Keratinocyte (primary cell): ENCODE measurements around the gene PJA2. TPM values are rescaled to one million over a fixed set of nuclear protein-coding genes. Genes with fewer than 3 reads are reported as not detected.

Source experiments
- DNase-seq: peaks from one replicate; pipeline ENCODE4 v3.0.0-alpha.2; 2011; ENCODE audit warnings: low read depth, missing footprints, low spot score
- FAIRE-seq: peaks from 2 replicates; lab custom pipeline; 2011; peaks lifted over from hg19 to GRCh38; lab: Jason Lieb, UNC
- H2AFZ ChIP-seq: 2 replicates; pipeline ENCODE4 v1.6.0; 2012; ENCODE audit warnings: low read length, control low read depth, inconsistent platforms; ENCODE audit not compliant: control insufficient read depth
- H3K27ac ChIP-seq: 2 replicates; pipeline ENCODE4 v1.5.1; 2011; ENCODE audit warnings: low read length; ENCODE audit not compliant: control insufficient read depth, insufficient read depth
- H3K27me3 ChIP-seq: 3 replicates; pipeline ENCODE4 v1.6.0; 2011; ENCODE audit warnings: low read length; ENCODE audit not compliant: control insufficient read depth, insufficient read depth; ENCODE audit errors: extremely low read depth
- H3K36me3 ChIP-seq, 2 experiments: 2 replicates in 1 of 2; 3 replicates in 1 of 2; pipeline ENCODE4 v1.5.1; 2011; ENCODE audit warnings: low read length in 2 of 2, mild to moderate bottlenecking in 1 of 2; ENCODE audit not compliant: control insufficient read depth in 2 of 2, insufficient read depth in 2 of 2; ENCODE audit errors: extremely low read depth in 1 of 2
- H3K4me1 ChIP-seq: 3 replicates; pipeline ENCODE4 v1.5.1; 2011; ENCODE audit warnings: low read length; ENCODE audit not compliant: control insufficient read depth, insufficient read depth; ENCODE audit errors: extremely low read depth
- H3K4me2 ChIP-seq: 3 replicates; pipeline ENCODE4 v1.6.0; 2011; ENCODE audit warnings: low read depth, low read length; ENCODE audit not compliant: control insufficient read depth, insufficient read depth; ENCODE audit errors: extremely low read depth
- H3K4me3 ChIP-seq, 3 experiments: fragments of 200-600 bp in 1 of 3; sonication (generic) in 1 of 3; 2 replicates in 2 of 3; 3 replicates in 1 of 3; pipeline ENCODE4 v1.5.1; 2011 to 2016; ENCODE audit warnings: low read length in 3 of 3, mild to moderate bottlenecking in 3 of 3, control low read depth in 2 of 3, inconsistent platforms in 1 of 3, low read depth in 1 of 3, mixed read lengths in 1 of 3, mixed run types in 1 of 3, moderate library complexity in 1 of 3; ENCODE audit not compliant: control insufficient read depth in 2 of 3, insufficient read depth in 2 of 3; ENCODE audit errors: extremely low read depth in 1 of 3
- H3K79me2 ChIP-seq: 2 replicates; pipeline ENCODE4 v1.6.0; 2012; ENCODE audit warnings: low read length; ENCODE audit not compliant: control insufficient read depth, insufficient read depth
- H3K9ac ChIP-seq: 3 replicates; pipeline ENCODE4 v1.6.0; 2011; ENCODE audit warnings: low read length; ENCODE audit not compliant: control insufficient read depth, insufficient read depth; ENCODE audit errors: extremely low read depth
- H3K9me1 ChIP-seq: 3 replicates; pipeline ENCODE4 v1.6.0; 2011; ENCODE audit warnings: low read length; ENCODE audit not compliant: control insufficient read depth, insufficient read depth; ENCODE audit errors: extremely low read depth
- H3K9me3 ChIP-seq: 2 replicates; pipeline ENCODE4 v1.5.1; 2012; ENCODE audit warnings: low read depth, low read length; ENCODE audit not compliant: control insufficient read depth
- H4K20me1 ChIP-seq: 3 replicates; pipeline ENCODE4 v1.6.0; 2011; ENCODE audit warnings: low read length; ENCODE audit not compliant: control insufficient read depth, insufficient read depth; ENCODE audit errors: extremely low read depth
- CTCF ChIP-seq, 3 experiments: IDR thresholded peaks in 1 of 3; conservative IDR thresholded peaks in 1 of 3; optimal IDR thresholded peaks in 1 of 3; 2 replicates in 2 of 3; 3 replicates in 1 of 3; pipeline versions ENCODE3 to v1.5.1; 2011; ENCODE audit warnings: low read length in 3 of 3, mild to moderate bottlenecking in 3 of 3, moderate library complexity in 2 of 3, control low read depth in 1 of 3, inconsistent platforms in 1 of 3; ENCODE audit not compliant: insufficient read depth in 2 of 3; ENCODE audit errors: extremely low read depth in 1 of 3
- EZH2 ChIP-seq: IDR thresholded peaks from one replicate; pipeline ENCODE4 v1.6.1; 2012; ENCODE audit warnings: inconsistent platforms, mild to moderate bottlenecking, low read length, moderate library complexity
- dilution Hi-C: fragments of 300-500 bp; cut with MboI; formaldehyde crosslinking; loops from one replicate; pipeline ENCODE4 v1.7.0; 2020; ENCODE audit warnings: low sequenced_read_pairs; ENCODE audit not compliant: extremely low pct_ligation_motif_present
- polyA plus RNA-seq, 5 experiments: library from polyadenylated mRNA; depleted of rRNA in 3 of 5; stranded (reverse) in 3 of 5; stranded (forward) in 1 of 5; unstranded in 1 of 5; fragments of >200 nt; gene quantifications; 1 replicate in 1 of 5; 2 replicates in 3 of 5; 3 replicates in 1 of 5; pipeline versions ENCODE4 v1.2.1 to v1.2.3, GENCODE V29; 2011 to 2012; ENCODE audit warnings: missing spikeins in 2 of 5, low read depth in 1 of 5, low replicate concordance in 1 of 5

Gene PJA2
- polyA plus RNA-seq, 1 donor (not counting 4 experiments of a cell fraction or from before 2014, with no cell fraction given), result 49.3 TPM

GRCh38 chr5:109403469-109403868 is 6.3 kb downstream of the PJA2 start:
- no peak overlapping the region for H3K27ac ChIP-seq
- no peak overlapping the region for H3K4me2 ChIP-seq
- H4K20me1 ChIP-seq, result no peaks in the 10 kb centered on the region
- DNase-seq (no peak), FAIRE-seq (no peak)
- no peak for TF ChIP-seq EZH2
- TF ChIP-seq CTCF (optimal IDR thresholded peaks at IDR 0.05 in 1 of 3, IDR thresholded peaks at IDR 0.05 in 1 of 3, conservative IDR thresholded peaks at IDR 0.05 in 1 of 3; ENCODE audit: extremely low read depth in 1 of 3, insufficient read depth in 2 of 3, low read length in 3 of 3), result no peak
- peaks cover 93% of the 10 kb centered on the region for H3K79me2 ChIP-seq
- H3K4me1 ChIP-seq, result peaks cover 12% of the 10 kb centered on the region
- no peaks in the 10 kb centered on the region for H3K36me3 ChIP-seq
- H3K9me3 ChIP-seq, result no peaks in the 10 kb centered on the region
- no peak overlapping the region for H2AFZ ChIP-seq
- H3K9me1 ChIP-seq, result no peaks in the 10 kb centered on the region
- H3K9ac ChIP-seq, result no peak overlapping the region
- no peaks in the 10 kb centered on the region for H3K27me3 ChIP-seq
- dilution Hi-C loops, result no loop called here
- H3K4me3 ChIP-seq, result no peak overlapping the region

DNA sequence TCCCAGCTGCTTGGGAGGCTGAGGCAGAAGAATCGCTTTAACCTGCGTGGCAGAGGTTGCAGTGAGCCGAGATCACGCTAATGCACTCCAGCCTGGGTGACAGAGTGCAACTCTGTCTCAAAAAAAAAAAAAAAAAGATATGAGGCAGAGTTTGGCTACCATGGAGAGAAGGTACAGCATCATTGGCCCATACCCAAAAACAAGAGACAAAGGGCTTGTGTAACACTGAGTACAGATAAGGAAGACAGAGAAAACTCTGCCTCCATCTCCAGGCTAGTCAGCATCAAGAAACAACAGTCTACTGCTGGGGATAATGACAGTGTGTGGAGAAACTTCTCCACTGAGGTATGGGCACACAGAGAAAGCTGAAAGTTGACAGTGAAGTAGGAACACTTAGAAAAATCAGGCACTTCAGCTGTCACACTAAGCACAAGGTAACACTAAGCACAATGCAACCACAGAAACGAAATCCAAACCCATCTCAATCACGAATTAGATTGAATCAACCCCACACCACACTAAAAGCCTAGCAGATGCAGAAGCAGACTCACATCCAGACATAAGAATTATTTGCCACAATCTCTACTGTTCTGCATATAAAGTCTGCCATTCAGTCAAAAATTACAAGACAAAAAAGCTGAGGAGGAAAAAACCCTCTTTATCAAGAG is 10.5 kb downstream of the PJA2 start:
- DNase-seq (no peak), FAIRE-seq (no peak)
- H4K20me1 ChIP-seq, result peaks cover 3% of the 10 kb centered on the region
- dilution Hi-C loops, result no loop called here
- no peak overlapping the region for H3K4me2 ChIP-seq
- no peaks in the 10 kb centered on the region for H3K36me3 ChIP-seq
- TF ChIP-seq EZH2 (no peak), CTCF (optimal IDR thresholded peaks at IDR 0.05 in 1 of 3, IDR thresholded peaks at IDR 0.05 in 1 of 3, conservative IDR thresholded peaks at IDR 0.05 in 1 of 3; ENCODE audit: extremely low read depth in 1 of 3, insufficient read depth in 2 of 3, low read length in 3 of 3) (no peak)
- H3K9ac ChIP-seq, result no peak overlapping the region
- H3K27me3 ChIP-seq, result no peaks in the 10 kb centered on the region
- H2AFZ ChIP-seq, result no peak overlapping the region
- H3K27ac ChIP-seq, result no peak overlapping the region
- no peaks in the 10 kb centered on the region for H3K9me3 ChIP-seq
- no peak overlapping the region for H3K4me3 ChIP-seq
- H3K4me1 ChIP-seq, result no peaks in the 10 kb centered on the region
- H3K79me2 ChIP-seq, result peaks cover 80% of the 10 kb centered on the region
- H3K9me1 ChIP-seq, result no peaks in the 10 kb centered on the region
